ENCODE results near the gene NFE2L3.
"Not testable (repeated sequence)": the region's sequence is repeated elsewhere in the genome, so short reads cannot be mapped to it uniquely, and the experiment has no call there.

The NFE2L3 gene

DNA sequence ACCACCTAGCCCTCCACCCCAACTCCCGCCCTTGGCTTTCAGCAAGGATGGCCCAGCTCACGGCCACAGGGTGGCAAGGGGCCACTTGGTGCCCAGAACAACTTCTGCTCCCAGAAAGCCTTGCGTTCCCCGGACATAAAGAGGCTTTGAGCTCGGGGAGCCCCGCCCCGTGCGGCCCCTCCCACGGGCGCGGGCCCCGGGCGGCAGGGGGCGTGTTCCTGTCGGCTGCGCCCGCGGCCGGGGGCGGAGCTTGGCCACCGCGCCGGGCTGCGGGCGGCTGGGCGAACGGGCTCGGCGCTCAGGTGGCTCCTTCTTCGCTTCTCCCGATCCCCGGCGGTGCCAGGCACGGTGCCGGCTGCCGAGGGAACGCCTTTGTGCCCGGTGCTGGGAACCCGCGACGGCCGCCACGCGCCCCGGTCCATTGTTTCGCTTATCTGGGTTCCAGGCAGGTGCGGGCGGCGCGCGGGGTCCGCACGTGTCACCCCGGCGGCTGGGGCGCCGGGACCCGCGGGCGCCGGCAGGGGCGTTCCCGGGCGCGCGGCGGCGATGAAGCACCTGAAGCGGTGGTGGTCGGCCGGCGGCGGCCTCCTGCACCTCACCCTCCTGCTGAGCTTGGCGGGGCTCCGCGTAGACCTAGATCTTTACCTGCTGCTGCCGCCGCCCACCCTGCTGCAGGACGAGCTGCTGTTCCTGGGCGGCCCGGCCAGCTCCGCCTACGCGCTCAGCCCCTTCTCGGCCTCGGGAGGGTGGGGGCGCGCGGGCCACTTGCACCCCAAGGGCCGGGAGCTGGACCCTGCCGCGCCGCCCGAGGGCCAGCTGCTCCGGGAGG lies at the start of gene NFE2L3:
Gene NFE2L3, plus strand, starts transcription at position 246 of the 829 bp plus-strand sequence. Its CDS starts 301 bp downstream, at position 547.
- DNase-seq = peak; percentile 91 to 94 (median 93)

- no peak for DNase-seq
Observed at GRCh38 chr7:26103596-26103995, 48.4 kb upstream of the NFE2L3 start.

GRCh38 chr7:26105236-26105635 lies 46.8 kb upstream of the NFE2L3 start:
- no peak for DNase-seq

DNA sequence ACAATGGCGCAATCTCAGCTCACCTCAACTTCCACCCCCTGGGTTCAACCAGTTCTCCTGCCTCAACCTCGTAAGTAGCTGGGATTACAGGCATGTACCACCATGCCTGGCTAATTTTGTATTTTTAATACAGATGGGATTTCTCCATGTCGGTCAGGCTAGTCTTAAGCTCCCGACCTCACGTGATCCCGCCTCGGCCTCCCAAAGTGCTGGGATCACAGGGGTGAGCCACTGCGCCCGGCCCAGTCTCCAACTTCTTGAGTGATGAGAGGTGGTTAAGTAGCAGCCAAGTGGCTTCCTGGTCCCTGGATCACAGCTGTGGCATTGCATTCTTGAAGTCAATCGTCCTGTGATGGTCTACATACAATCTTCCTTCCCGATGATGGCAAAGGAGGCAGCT lies 46.1 kb upstream of the NFE2L3 start:
- DNase-seq = no peak

- DNase-seq = no peak
Observed at GRCh38 chr7:26112203-26112740, 39.7 kb upstream of the NFE2L3 start.

DNA sequence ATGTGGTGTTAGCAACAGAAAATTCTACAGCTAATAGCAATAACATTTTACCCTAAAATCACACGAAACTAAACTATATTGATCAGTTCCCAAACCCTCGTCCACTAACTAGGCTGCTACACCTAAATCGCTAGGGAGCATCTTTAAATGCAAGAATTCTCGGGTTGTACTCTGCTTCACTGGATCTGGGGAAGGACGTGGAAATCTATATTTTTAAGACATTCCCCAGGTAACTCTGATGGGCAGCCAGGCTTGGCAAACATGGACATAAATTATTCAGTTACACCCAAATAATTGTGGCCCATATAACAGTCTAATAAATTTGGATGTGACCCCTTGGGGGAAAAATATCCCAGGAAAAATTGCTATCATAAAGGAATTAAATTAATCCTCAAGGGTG lies 36.3 kb upstream of the NFE2L3 start:
- no peak for DNase-seq

GRCh38 chr7:26117142-26117807 lies 34.7 kb upstream of the NFE2L3 start:
- peak in 1 of 3 experiments; percentile 8 for DNase-seq

DNA sequence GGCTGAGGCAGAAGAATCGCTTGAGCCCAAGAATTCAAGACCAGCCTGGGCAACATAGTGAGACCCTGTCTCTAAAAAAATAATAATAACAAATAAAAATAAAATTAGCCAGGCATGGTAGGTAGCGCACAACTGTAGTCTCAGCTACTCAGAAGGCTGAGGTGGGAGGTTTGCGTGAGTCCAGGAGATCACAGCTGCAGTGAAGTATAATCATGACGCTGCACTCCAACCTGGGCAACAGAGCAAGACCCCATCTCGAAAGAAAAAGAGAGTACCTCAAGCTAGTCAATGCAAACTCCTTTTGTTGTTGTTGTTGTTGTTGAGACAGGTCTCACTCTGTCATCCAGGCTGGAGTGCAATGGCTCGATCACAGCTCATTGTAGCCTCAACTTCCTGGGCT lies 34.0 kb upstream of the NFE2L3 start:
- no peak for DNase-seq

GRCh38 chr7:26122745-26123144 lies 29.3 kb upstream of the NFE2L3 start:
- no peak for DNase-seq

- DNase-seq = not testable (repeated sequence)
Observed at GRCh38 chr7:26124775-26125174, 27.2 kb upstream of the NFE2L3 start.

DNA sequence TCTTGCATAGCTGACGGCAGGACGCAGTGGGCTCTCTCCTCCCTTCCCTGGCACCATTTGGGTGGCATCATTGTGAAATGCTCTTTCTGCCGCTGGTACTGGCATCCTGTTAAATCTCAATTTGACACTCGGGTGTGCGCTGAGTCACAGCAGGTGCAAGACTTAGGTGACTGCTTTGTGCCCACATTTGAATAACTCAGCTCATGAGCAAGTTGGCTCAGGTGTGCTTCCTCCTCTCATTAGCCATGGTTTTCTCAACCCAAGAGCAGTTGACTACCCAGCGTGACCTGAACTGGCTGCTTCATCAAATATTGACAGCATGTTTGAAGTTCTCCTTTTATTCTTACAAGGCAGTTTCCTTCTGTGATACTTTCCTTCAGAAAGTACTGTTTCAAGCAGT lies 24.6 kb upstream of the NFE2L3 start:
- DNase-seq = peak in 2 of 3 experiments; percentile 19 to 52

DNA sequence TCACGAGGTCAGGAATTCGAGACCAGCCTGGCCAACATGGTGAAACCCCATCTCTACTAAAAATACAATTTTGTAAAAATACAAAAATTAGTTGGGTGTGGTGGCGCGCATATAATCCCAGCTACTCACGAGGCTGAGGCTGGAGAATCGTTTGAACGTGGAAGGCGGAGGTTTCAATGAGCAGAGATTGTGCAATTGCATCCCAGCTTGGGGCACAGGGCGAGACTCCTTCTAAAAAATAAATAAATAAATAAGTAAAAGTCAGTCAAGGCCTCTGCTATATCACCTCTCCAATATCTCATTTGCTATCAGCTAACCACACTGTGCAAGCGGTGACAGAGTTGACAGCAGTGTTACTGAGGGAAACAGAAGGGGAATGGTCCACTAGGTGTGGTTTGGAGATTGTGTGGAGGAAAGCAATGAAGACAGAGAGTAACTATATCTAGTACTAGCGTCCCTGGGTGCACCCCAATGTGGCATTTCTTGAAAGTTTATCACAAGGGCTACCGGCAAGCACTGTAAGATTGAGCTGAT lies 20.9 kb upstream of the NFE2L3 start:
- DNase-seq = no peak

- no peak for DNase-seq
Observed at GRCh38 chr7:26135076-26135475, 16.9 kb upstream of the NFE2L3 start.

DNA sequence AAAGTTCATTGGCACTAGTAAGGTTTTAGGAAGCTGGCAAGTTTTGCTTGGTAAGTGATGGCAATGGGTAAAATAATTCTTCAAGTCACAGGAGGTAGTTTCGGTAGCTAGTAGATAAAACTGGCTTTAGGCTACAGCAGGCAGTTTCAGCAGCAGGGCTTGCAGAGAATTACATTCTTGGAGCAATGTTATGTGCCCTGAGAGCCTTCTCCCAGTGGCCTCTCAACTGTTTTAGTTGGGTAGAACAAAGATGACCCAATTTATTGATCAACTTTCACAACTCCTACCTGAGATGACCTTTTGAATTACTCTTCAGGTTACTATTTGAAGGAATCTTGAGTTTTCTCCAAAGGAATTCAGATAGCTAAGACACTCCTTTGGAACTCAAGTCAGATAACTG lies 16.4 kb upstream of the NFE2L3 start:
- DNase-seq = no peak

DNA sequence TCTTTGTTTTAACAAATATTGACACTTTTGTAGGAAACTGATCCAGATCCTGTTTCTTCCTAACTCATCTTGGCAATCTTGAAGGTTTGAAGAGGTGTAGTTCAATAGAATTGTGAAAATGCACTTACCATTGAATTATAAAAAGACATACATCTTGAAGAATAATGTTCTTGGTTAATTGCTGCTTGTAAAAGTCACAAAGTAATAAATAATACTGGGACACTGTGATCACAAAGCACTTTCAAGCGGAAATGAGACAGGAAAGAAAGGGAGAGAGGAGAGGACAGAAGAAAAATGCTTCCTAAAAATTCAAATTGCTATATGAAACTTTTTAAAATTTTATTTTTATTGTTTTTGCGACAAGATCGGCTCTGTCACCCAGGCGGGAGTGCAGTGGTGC lies 15.2 kb upstream of the NFE2L3 start:
- peak in 1 of 3 experiments; percentile 44 for DNase-seq

DNA sequence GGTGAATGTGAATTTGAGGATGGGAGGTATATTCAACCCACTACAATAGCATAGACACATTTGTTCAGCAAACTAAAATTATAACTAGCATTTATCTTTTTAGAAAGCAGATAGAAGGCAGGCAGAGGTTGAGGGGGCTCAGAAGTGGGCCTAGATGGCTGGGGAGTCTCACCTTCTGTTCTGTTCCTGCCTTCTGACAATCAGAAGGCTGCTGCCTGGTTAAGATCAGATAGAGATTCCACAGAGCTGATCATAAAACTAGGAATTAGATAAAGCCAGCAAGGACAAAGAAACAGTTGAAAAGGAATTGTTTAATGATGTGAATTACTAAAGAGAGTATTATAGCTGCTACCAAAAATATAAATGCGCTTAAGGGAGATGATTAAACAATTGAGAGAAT lies 11.6 kb upstream of the NFE2L3 start:
- DNase-seq = no peak

- no peak for DNase-seq
Observed at GRCh38 chr7:26141077-26141476, 10.9 kb upstream of the NFE2L3 start.

DNA sequence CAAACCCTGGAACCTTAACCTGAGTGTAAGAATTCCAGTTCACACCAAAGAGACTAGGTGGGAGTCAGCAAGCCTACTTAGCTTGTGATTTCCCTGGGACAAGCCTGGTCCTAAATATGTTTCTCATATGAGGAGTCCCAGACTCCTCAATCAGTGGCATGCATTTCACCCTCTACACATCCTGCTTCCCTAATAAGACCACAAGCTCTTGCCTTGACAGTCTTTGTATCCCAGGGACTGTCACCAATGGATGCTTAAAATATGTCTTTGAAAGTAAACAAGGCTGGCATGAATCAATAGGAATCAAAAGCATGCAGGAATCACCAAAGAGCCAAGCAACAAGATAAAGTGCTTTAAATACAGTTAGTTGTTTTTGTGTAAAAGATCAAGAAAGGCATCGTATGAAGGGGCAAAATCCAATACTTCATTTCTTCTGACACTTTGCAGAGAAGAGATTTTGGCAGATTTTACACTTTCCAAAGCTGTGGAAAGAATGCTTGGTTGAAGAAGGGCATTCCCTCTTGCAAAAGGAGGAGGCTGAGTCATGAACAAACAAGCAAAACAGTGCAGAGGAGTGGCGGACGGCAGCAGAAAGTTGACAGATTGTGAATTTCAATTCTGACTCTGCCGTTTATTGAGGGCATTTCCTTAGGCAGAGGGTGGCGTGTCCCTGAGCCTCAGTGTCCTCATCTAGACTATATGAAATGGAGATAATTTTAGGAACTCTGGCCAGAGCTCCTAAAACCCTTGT lies 8.5 kb upstream of the NFE2L3 start:
- DNase-seq = no peak

GRCh38 chr7:26144184-26145080 lies 7.6 kb upstream of the NFE2L3 start:
- DNase-seq = no peak

GRCh38 chr7:26145238-26145637 lies 6.8 kb upstream of the NFE2L3 start:
- no peak for DNase-seq

GRCh38 chr7:26147030-26147429 lies 5.0 kb upstream of the NFE2L3 start:
- DNase-seq = peak in 1 of 3 experiments; percentile 21
